ENCODE results near the gene MMP2. TPM values are rescaled to one million over a fixed set of nuclear protein-coding genes. Genes with fewer than 3 reads are reported as not detected.

MMP2 gene
- total and polyA plus RNA-seq, 2 of the 13 experiments (the other 11 are each of a cell fraction or from before 2014, with no cell fraction given), result 0.31 to 1.3 TPM

DNA sequence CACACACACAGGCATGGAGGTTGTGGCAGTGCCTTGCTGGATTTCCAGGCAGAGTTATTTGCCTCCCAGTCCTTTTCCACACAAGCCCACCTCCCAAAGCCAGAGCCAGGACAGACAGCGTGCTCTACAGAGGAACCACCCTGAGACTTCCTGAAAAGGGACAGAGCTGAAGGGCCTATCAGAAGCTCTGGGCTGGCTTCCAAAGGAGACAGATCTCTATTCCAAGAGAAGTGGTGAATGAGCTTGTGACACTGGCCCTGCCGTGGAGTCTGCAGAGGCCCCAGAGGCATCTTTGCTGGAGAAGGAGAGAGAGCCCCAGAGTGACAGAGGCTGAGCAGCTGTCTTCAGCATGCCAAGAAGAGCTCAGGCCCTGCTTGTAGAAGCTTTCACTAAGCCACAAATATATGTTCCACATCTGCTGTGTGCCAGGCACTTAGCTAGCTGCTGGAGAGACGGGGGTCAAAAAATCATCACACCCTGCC lies 21.6 kb downstream of the MMP2 start:
- H3K4me1 ChIP-seq (ENCODE audit: insufficient read depth, low read length), result peaks cover 46% of the 10 kb centered on the region

More for the DNA sequence above, 21.6 kb downstream of the MMP2 start:
- BruUV-seq (replicated peaks), result no TSS peak
- Histone ChIP-seq H3K36me3 (replicated peaks in 1 of 2; ENCODE audit: control insufficient read depth in 1 of 2, insufficient read depth in 2 of 2, low read length in 2 of 2) (no peaks in the 10 kb centered on the region), H3K9me3 (ENCODE audit: low read length) (no peaks in the 10 kb centered on the region), H4K20me1 (ENCODE audit: insufficient read depth, low read length) (no peaks in the 10 kb centered on the region), H3K27me3 (ENCODE audit: control insufficient read depth in 1 of 2, insufficient read depth in 2 of 2, low read length in 2 of 2) (no peaks in the 10 kb centered on the region), H3K27ac (ENCODE audit: extremely low read length, insufficient read depth, low read length) (no peak overlapping the region), H3K9ac (ENCODE audit: insufficient read depth, low read depth, low read length) (no peak overlapping the region), H3K79me2 (ENCODE audit: insufficient read depth, low read length) (no peaks in the 10 kb centered on the region), H3K4me3 (replicated peaks in 1 of 3; ENCODE audit: insufficient read depth in 1 of 3, low read depth in 2 of 3, low read length in 3 of 3) (no peak overlapping the region), H3K4me2 (ENCODE audit: low read depth, low read length) (no peak overlapping the region), H2AFZ (ENCODE audit: low read length) (no peak overlapping the region)
- no peak for TF ChIP-seq ZBTB3 (CRISPR knock-in tag; IDR thresholded peaks at IDR 0.05; ENCODE audit: borderline replicate concordance, low read depth)
- TF ChIP-seq, protein P1, sequence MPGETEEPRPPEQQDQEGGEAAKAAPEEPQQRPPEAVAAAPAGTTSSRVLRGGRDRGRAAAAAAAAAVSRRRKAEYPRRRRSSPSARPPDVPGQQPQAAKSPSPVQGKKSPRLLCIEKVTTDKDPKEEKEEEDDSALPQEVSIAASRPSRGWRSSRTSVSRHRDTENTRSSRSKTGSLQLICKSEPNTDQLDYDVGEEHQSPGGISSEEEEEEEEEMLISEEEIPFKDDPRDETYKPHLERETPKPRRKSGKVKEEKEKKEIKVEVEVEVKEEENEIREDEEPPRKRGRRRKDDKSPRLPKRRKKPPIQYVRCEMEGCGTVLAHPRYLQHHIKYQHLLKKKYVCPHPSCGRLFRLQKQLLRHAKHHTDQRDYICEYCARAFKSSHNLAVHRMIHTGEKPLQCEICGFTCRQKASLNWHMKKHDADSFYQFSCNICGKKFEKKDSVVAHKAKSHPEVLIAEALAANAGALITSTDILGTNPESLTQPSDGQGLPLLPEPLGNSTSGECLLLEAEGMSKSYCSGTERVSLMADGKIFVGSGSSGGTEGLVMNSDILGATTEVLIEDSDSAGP (CRISPR knock-in tag; IDR thresholded peaks at IDR 0.05; ENCODE audit: borderline replicate concordance), result no peak
- no peak for TF ChIP-seq ZNF556 (CRISPR knock-in tag; IDR thresholded peaks at IDR 0.05; ENCODE audit: borderline replicate concordance)
- TF ChIP-seq ZNF274 (CRISPR knock-in tag; IDR thresholded peaks at IDR 0.05), result no peak
- no peak for TF ChIP-seq MTF2 (CRISPR knock-in tag; IDR thresholded peaks at IDR 0.05; ENCODE audit: borderline replicate concordance)
- TF ChIP-seq, protein P2, sequence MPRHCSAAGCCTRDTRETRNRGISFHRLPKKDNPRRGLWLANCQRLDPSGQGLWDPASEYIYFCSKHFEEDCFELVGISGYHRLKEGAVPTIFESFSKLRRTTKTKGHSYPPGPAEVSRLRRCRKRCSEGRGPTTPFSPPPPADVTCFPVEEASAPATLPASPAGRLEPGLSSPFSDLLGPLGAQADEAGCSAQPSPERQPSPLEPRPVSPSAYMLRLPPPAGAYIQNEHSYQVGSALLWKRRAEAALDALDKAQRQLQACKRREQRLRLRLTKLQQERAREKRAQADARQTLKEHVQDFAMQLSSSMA (CRISPR knock-in tag; IDR thresholded peaks at IDR 0.05), result no peak
- no peak for TF ChIP-seq ZNF331 (CRISPR knock-in tag; IDR thresholded peaks at IDR 0.05)
- no peak for TF ChIP-seq DNMT3B (CRISPR knock-in tag; conservative IDR thresholded peaks at IDR 0.05)
- no peak for TF ChIP-seq ZNF335 (CRISPR knock-in tag; IDR thresholded peaks at IDR 0.05)
- no peak for TF ChIP-seq KDM1A (CRISPR knock-in tag; IDR thresholded peaks at IDR 0.05)
- no peak for TF ChIP-seq DR1 (CRISPR knock-in tag; IDR thresholded peaks at IDR 0.05)
- TF ChIP-seq REL (CRISPR knock-in tag; conservative IDR thresholded peaks at IDR 0.05), result no peak
- TF ChIP-seq, protein P3, sequence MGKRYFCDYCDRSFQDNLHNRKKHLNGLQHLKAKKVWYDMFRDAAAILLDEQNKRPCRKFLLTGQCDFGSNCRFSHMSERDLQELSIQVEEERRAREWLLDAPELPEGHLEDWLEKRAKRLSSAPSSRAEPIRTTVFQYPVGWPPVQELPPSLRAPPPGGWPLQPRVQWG (CRISPR knock-in tag; IDR thresholded peaks at IDR 0.05; ENCODE audit: borderline replicate concordance, low read depth), result no peak
- TF ChIP-seq THAP11 (CRISPR knock-in tag; IDR thresholded peaks at IDR 0.05), result no peak
- TF ChIP-seq TBX3 (IDR thresholded peaks at IDR 0.05; ENCODE audit: borderline replicate concordance), result no peak
- no peak for TF ChIP-seq ZKSCAN5 (CRISPR knock-in tag; IDR thresholded peaks at IDR 0.05)
- CTCF ChIA-PET (ENCODE audit: low intra/inter-chr PET ratio, low total read pairs), result no interaction called here
- intact Hi-C loops (cut with micrococcal nuclease; ENCODE audit: unreplicated experiment) (no loop called here), in situ Hi-C loops (cut with HindIII; ENCODE audit: extremely low pct_ligation_motif_present, low pct_unique_long_range_greater_than_20kb) (no loop called here)
- DNase-seq (ENCODE audit: low spot score), result no peak
- ATAC-seq, result no peak
- WGBS (ENCODE audit: low lambda C conversion rate), result 45% methylated on average over 3 of the region's 3 CpGs
- POLR2A ChIA-PET, result no interaction called here
- FAIRE-seq, result no peak

Data from HepG2 (cell line).